ENCODE data around the gene KIAA1143. TPM values are rescaled to one million over a fixed set of nuclear protein-coding genes. Genes with fewer than 3 reads are reported as not detected.

KIAA1143 gene
- total and polyA plus RNA-seq, 2 of the 13 experiments (the other 11 are each of a cell fraction or from before 2014, with no cell fraction given) = 9.9 to 27.2 TPM

- TF ChIP-seq MYPOP (CRISPR knock-in tag; IDR thresholded peaks at IDR 0.05) (peak; percentile 76), NPAS2 (CRISPR knock-in tag; IDR thresholded peaks at IDR 0.05; ENCODE audit: borderline replicate concordance) (no peak), NRL (CRISPR knock-in tag; IDR thresholded peaks at IDR 0.05; ENCODE audit: borderline replicate concordance) (peak; percentile 78; the same call in 1 of the 2 replicates), ZNF724P (CRISPR knock-in tag; IDR thresholded peaks at IDR 0.05; ENCODE audit: borderline replicate concordance) (no peak; the same call in 1 of the 2 replicates), ZNF235 (CRISPR knock-in tag; IDR thresholded peaks at IDR 0.05; ENCODE audit: borderline replicate concordance) (no peak), ZNF800 (CRISPR knock-in tag; IDR thresholded peaks at IDR 0.05) (peak; percentile 55; the same call in 1 of the 2 replicates), ZBTB42 (CRISPR knock-in tag; IDR thresholded peaks at IDR 0.05) (no peak), ZFP36L2 (CRISPR knock-in tag; IDR thresholded peaks at IDR 0.05) (no peak), KDM3A (CRISPR knock-in tag; IDR thresholded peaks at IDR 0.05; ENCODE audit: low read depth) (peak; percentile 76), PTBP1 (IDR thresholded peaks at IDR 0.05; ENCODE audit: low read depth, low read length, poor library complexity, severe bottlenecking) (no peak), ZNF205 (CRISPR knock-in tag; IDR thresholded peaks at IDR 0.05) (peak; percentile 83), ATF2 (CRISPR knock-in tag; IDR thresholded peaks at IDR 0.05) (peak; percentile 92), MEIS2 (CRISPR knock-in tag; IDR thresholded peaks at IDR 0.05) (peak; percentile 52), CTCF (CRISPR knock-in tag; IDR thresholded peaks at IDR 0.05) (peak; percentile 14; the same call in 1 of the 2 replicates), ZNF335 (CRISPR knock-in tag; IDR thresholded peaks at IDR 0.05) (peak; percentile 53), PPARG (CRISPR knock-in tag; conservative IDR thresholded peaks at IDR 0.05) (peak; percentile 44; the same call in 1 of the 2 replicates), ZNF644 (CRISPR knock-in tag; IDR thresholded peaks at IDR 0.05; ENCODE audit: low read depth) (no peak), RORA (CRISPR knock-in tag; IDR thresholded peaks at IDR 0.05) (no peak), ZNF777 (CRISPR knock-in tag; IDR thresholded peaks at IDR 0.05) (no peak), ZNF629 (CRISPR knock-in tag; conservative IDR thresholded peaks at IDR 0.05) (no peak), GLI4 (CRISPR knock-in tag; IDR thresholded peaks at IDR 0.05; ENCODE audit: borderline replicate concordance) (no peak), ZBTB38 (CRISPR knock-in tag; IDR thresholded peaks at IDR 0.05) (peak; percentile 90), TFAP4 (IDR thresholded peaks at IDR 0.05; ENCODE audit: borderline replicate concordance, low read depth) (peak; percentile 66; the same call in 1 of the 2 replicates), CAMTA2 (CRISPR knock-in tag; IDR thresholded peaks at IDR 0.05; ENCODE audit: borderline replicate concordance) (no peak), ZMAT3 (CRISPR knock-in tag; conservative IDR thresholded peaks at IDR 0.05) (no peak; the same call in 1 of the 2 replicates)
These were observed 32.0 kb downstream of the KIAA1143 start, which contains the start of gene ZNF501 (continued) for GRCh38 chr3:44729384-44729910.

Data from HepG2 (cell line).